A549 (cell line): ENCODE measurements around the gene UST. TPM values are rescaled to one million over a fixed set of nuclear protein-coding genes. Genes with fewer than 3 reads are reported as not detected.

Experiments used
- ATAC-seq, 2 experiments: fragments of 200-7000 bp in 1 of 2; fragments of >200 bp in 1 of 2; cut with Nextera tagmentation in 1 of 2; cut with Tn5 transposase in 1 of 2; 3 replicates each; pipeline versions ENCODE4 v1.8.0 to v1.9.1; 2018 to 2020; ENCODE audit warnings: mild to moderate bottlenecking in 1 of 2, moderate library complexity in 1 of 2
- CTCF ChIA-PET: fragments of 300-600 bp; sonication (Branson Sonifier 250); formaldehyde crosslinking; extraction: SDS; loops from one replicate; lab custom pipeline; 2021; ENCODE audit warnings: antibody characterized with exemption, inconsistent platforms; lab: Yijun Ruan, JAX
- POLR2A ChIA-PET: fragments of 350-600 bp; formaldehyde crosslinking; extraction: SDS; loops from one replicate; lab custom pipeline; 2021; ENCODE audit warnings: antibody characterized with exemption, inconsistent platforms; lab: Yijun Ruan, JAX
- DNase-seq, 2 experiments: peaks; one replicate each; pipeline versions ENCODE4 v3.0.0 to v3.0.0-alpha.2; 2011 to 2016; ENCODE audit warnings: low read depth in 1 of 2, low spot score in 1 of 2
- FAIRE-seq: peaks from 2 replicates; lab custom pipeline; 2011; peaks lifted over from hg19 to GRCh38; lab: Jason Lieb, UNC
- H3K27ac ChIP-seq, 2 experiments: fragments of >200 bp; sonication (Bioruptor Twin); formaldehyde crosslinking; 3 replicates each; pipeline ENCODE4 v1.5.1; 2016 to 2017
- H3K4me1 ChIP-seq: fragments of >200 bp; sonication (Bioruptor Twin); formaldehyde crosslinking; 3 replicates; pipeline ENCODE4 v1.6.1; 2016
- H3K4me2 ChIP-seq: fragments of >200 bp; sonication (Bioruptor Twin); formaldehyde crosslinking; 3 replicates; pipeline ENCODE4 v1.6.1; 2016
- H3K4me3 ChIP-seq: fragments of >200 bp; sonication (Bioruptor Twin); formaldehyde crosslinking; 3 replicates; pipeline ENCODE4 v1.5.1; 2016
- H3K9me3 ChIP-seq: fragments of >200 bp; sonication (Bioruptor Twin); formaldehyde crosslinking; 3 replicates; pipeline ENCODE4 v1.6.1; 2016
- BCL3 ChIP-seq: fragments of >200 bp; sonication (Bioruptor Twin); formaldehyde crosslinking; IDR thresholded peaks from 3 replicates; pipeline ENCODE4 v1.6.1; 2016
- CBX8 ChIP-seq: fragments of 200-600 bp; sonication (generic); IDR thresholded peaks from 2 replicates; pipeline ENCODE4 v1.6.1; 2016
- EP300 ChIP-seq, 2 experiments: fragments of >200 bp; sonication (Bioruptor Twin); formaldehyde crosslinking; IDR thresholded peaks; 2 replicates in 1 of 2; 3 replicates in 1 of 2; pipeline ENCODE4 v1.6.1; 2016 to 2017
- HES2 ChIP-seq: fragments of >200 bp; sonication (Bioruptor Twin); formaldehyde crosslinking; IDR thresholded peaks from 2 replicates; pipeline ENCODE4 v1.6.1; 2016
- HOXB13 ChIP-seq: fragments of 250-450 bp; sonication (Bioruptor Pico); IDR thresholded peaks from 2 replicates; pipeline ENCODE4 v1.5.0; 2020; ENCODE audit warnings: low read depth, mild to moderate bottlenecking, moderate library complexity
- HOXB5 ChIP-seq: fragments of 250-450 bp; sonication (Bioruptor Pico); IDR thresholded peaks from 2 replicates; pipeline ENCODE4 v1.5.0; 2020; ENCODE audit warnings: mild to moderate bottlenecking, moderate library complexity
- JUNB ChIP-seq: fragments of >200 bp; sonication (Bioruptor Twin); formaldehyde crosslinking; IDR thresholded peaks from 2 replicates; pipeline ENCODE4 v1.6.1; 2016
- KDM5A ChIP-seq: fragments of 200-600 bp; sonication (generic); IDR thresholded peaks from 2 replicates; pipeline ENCODE4 v1.6.1; 2016; ENCODE audit warnings: antibody characterized with exemption, mild to moderate bottlenecking
- MAZ ChIP-seq: fragments of 150-350 bp; IDR thresholded peaks from 2 replicates; pipeline ENCODE4 v1.6.1; 2014; ENCODE audit warnings: antibody characterized with exemption, low read depth, low read length, borderline replicate concordance
- MYC ChIP-seq: IDR thresholded peaks from 2 replicates; pipeline ENCODE4 v1.6.1; 2012; ENCODE audit warnings: mild to moderate bottlenecking, inconsistent platforms, low read length, improper control_type of control experiment, borderline replicate concordance
- NPAS2 ChIP-seq: fragments of 250-450 bp; sonication (Bioruptor Pico); IDR thresholded peaks from 2 replicates; pipeline ENCODE4 v1.8.0; 2022; ENCODE audit warnings: mild to moderate bottlenecking, moderate library complexity, borderline replicate concordance
- POLR2AphosphoS2 ChIP-seq: conservative IDR thresholded peaks from 2 replicates; pipeline ENCODE4 v1.6.1; 2012; ENCODE audit warnings: low read length, improper control_type of control experiment, inconsistent platforms
- RAD21 ChIP-seq, 2 experiments: fragments of >200 bp in 1 of 2; sonication (Bioruptor Twin) in 1 of 2; formaldehyde crosslinking in 1 of 2; IDR thresholded peaks in 1 of 2; conservative IDR thresholded peaks in 1 of 2; 2 replicates in 1 of 2; 3 replicates in 1 of 2; pipeline ENCODE4 v1.6.1; 2012 to 2018; ENCODE audit warnings: inconsistent platforms in 1 of 2
- RARB ChIP-seq: fragments of 250-450 bp; sonication (Bioruptor Pico); IDR thresholded peaks from 2 replicates; pipeline ENCODE4 v1.8.0; 2021; ENCODE audit warnings: mild to moderate bottlenecking, moderate library complexity
- SMC3 ChIP-seq: fragments of >200 bp; sonication (Bioruptor Twin); formaldehyde crosslinking; IDR thresholded peaks from 3 replicates; pipeline ENCODE4 v1.6.1; 2018; ENCODE audit warnings: inconsistent platforms
- SREBF2 ChIP-seq: fragments of 450-650 bp; IDR thresholded peaks from 2 replicates; pipeline ENCODE4 v1.6.1; 2014; ENCODE audit warnings: mild to moderate bottlenecking, moderate library complexity
- ZSCAN20 ChIP-seq: fragments of 250-450 bp; sonication (Bioruptor Pico); IDR thresholded peaks from 2 replicates; pipeline ENCODE4 v1.8.0; 2022; ENCODE audit warnings: mild to moderate bottlenecking, moderate library complexity
- WGBS: methylation state at CpG from one replicate; pipeline ENCODE4 v1.1.6; 2017; ENCODE audit errors: missing lambda C conversion rate; 5-methylcytosine and 5-hydroxymethylcytosine counted together
- polyA plus RNA-seq, 4 experiments: library from polyadenylated mRNA; depleted of rRNA in 3 of 4; stranded (reverse); fragments of >200 nt; fragmentation: RNase III in 1 of 4; extraction: RNeasy Plus Mini Kit Qiagen cat#74134 plus additional on column Dnase treatment in 1 of 4; gene quantifications; 2 replicates in 3 of 4; 3 replicates in 1 of 4; pipeline ENCODE4 v1.2.3, GENCODE V29; 2011 to 2017
- TF ChIP-seq, protein P1 (sequence below): fragments of 200-600 bp; sonication (generic); IDR thresholded peaks from 2 replicates; pipeline ENCODE4 v1.6.1; 2016; ENCODE audit warnings: antibody characterized with exemption, mild to moderate bottlenecking, moderate library complexity
- TF ChIP-seq, protein P2 (sequence below): IDR thresholded peaks from 2 replicates; pipeline ENCODE4 v1.6.1; 2012

Gene UST
- polyA plus RNA-seq, 2 of the 4 experiments (the other 2 are of a cell fraction) = 0.54 to 1.7 TPM

DNA sequence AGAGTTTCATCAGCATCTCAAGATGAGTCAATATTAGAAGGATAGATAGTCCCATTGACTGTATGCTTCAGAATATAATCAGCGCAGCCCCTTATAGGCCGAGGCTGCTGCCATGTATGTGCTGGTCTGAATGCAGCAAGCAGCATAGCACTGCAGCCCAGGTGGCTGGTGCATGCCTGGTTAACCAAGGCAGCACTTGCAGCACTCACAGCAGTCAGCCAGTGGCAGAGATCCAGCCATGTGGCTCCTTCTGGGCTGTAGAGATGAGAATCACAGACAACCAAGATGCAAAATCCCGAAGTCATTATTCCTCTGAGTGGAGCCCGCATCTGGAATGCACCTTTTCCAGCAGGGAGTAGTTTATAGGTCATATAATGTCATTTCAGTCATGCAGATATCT, 251.9 kb downstream of the UST start:
- TF ChIP-seq ZSCAN20 (CRISPR knock-in tag) (no peak), NPAS2 (CRISPR knock-in tag) (no peak), RAD21 (conservative IDR thresholded peaks at IDR 0.05 in 1 of 2, IDR thresholded peaks at IDR 0.05 in 1 of 2) (no peak), MYC (no peak), POLR2AphosphoS2 (no peak), HOXB5 (no peak), RARB (CRISPR knock-in tag) (no peak), BCL3 (no peak), CBX8 (no peak)
- TF ChIP-seq, protein P1, sequence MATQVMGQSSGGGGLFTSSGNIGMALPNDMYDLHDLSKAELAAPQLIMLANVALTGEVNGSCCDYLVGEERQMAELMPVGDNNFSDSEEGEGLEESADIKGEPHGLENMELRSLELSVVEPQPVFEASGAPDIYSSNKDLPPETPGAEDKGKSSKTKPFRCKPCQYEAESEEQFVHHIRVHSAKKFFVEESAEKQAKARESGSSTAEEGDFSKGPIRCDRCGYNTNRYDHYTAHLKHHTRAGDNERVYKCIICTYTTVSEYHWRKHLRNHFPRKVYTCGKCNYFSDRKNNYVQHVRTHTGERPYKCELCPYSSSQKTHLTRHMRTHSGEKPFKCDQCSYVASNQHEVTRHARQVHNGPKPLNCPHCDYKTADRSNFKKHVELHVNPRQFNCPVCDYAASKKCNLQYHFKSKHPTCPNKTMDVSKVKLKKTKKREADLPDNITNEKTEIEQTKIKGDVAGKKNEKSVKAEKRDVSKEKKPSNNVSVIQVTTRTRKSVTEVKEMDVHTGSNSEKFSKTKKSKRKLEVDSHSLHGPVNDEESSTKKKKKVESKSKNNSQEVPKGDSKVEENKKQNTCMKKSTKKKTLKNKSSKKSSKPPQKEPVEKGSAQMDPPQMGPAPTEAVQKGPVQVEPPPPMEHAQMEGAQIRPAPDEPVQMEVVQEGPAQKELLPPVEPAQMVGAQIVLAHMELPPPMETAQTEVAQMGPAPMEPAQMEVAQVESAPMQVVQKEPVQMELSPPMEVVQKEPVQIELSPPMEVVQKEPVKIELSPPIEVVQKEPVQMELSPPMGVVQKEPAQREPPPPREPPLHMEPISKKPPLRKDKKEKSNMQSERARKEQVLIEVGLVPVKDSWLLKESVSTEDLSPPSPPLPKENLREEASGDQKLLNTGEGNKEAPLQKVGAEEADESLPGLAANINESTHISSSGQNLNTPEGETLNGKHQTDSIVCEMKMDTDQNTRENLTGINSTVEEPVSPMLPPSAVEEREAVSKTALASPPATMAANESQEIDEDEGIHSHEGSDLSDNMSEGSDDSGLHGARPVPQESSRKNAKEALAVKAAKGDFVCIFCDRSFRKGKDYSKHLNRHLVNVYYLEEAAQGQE = no peak
- CTCF ChIA-PET = interaction anchor here (0.7 kb wide), 1 partner anchor 50 kb away, joined by 3 read pairs; no protein-coding TSS in a partner anchor
- Histone ChIP-seq H3K4me2 (peak overlapping the region; percentile 57; the same call in 1 of the 3 replicates), H3K4me3 (no peak overlapping the region), H3K4me1 (peaks cover 17% of the 10 kb centered on the region; the same call in 2 of the 3 replicates), H3K9me3 (peaks cover 18% of the 10 kb centered on the region), H3K27ac (peak overlapping the region; percentile 33 to 70; a peak in 3 of 6 replicates)
- WGBS = 75% methylated on average over 3 of the region's 4 CpGs
- POLR2A ChIA-PET = no interaction called here
- ATAC-seq (no peak), DNase-seq (no peak), FAIRE-seq (no peak)

GRCh38 chr6:148999501-148999900, 252.7 kb downstream of the UST start:
- no peak overlapping the region for H3K4me3 ChIP-seq
- H3K9me3 ChIP-seq = peaks cover 18% of the 10 kb centered on the region
- FAIRE-seq (no peak), ATAC-seq (peak; percentile 66 to 73; a peak in 5 of 6 replicates), DNase-seq (peak in 1 of 2 experiments; percentile 2)
- POLR2A ChIA-PET = no interaction called here
- peaks cover 17% of the 10 kb centered on the region; the same call in 2 of the 3 replicates for H3K4me1 ChIP-seq
- peak overlapping the region; percentile 51 to 60; a peak in 4 of 6 replicates for H3K27ac ChIP-seq
- CTCF ChIA-PET = no interaction called here
- 0% methylated on average over 1 of the region's 1 CpG for WGBS
- H3K4me2 ChIP-seq = peak overlapping the region; percentile 57
- TF ChIP-seq HES2 = no peak
- peak in 1 of 2 experiments; percentile 19; a peak in 1 of 5 replicates for TF ChIP-seq EP300 (IDR thresholded peaks at IDR 0.05)

GRCh38 chr6:148999929-149000468, 253.2 kb downstream of the UST start:
- WGBS = 27% methylated on average over 3 of the region's 3 CpGs
- H3K4me2 ChIP-seq = peak overlapping the region; percentile 57
- no peak for FAIRE-seq
- peak; percentile 71 to 83; a peak in 5 of 6 replicates for ATAC-seq
- TF ChIP-seq HOXB13 (no peak), SMC3 (no peak), MAZ (no peak), SREBF2 (no peak), JUNB (peak; percentile 42), KDM5A (no peak), MYC (no peak)
- TF ChIP-seq, protein P2, sequence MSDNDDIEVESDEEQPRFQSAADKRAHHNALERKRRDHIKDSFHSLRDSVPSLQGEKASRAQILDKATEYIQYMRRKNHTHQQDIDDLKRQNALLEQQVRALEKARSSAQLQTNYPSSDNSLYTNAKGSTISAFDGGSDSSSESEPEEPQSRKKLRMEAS = 0 out of 2 replicates have a peak, but pooled peaks have one; percentile 14
- TF ChIP-seq, all 56 proteins: peak for 2
- peak in 1 of 2 experiments; percentile 29 for DNase-seq
- no peak overlapping the region for H3K4me3 ChIP-seq
- H3K27ac ChIP-seq = peak overlapping the region; percentile 51 to 60; a peak in 5 of 6 replicates
- peaks cover 18% of the 10 kb centered on the region for H3K9me3 ChIP-seq
- peaks cover 17% of the 10 kb centered on the region; the same call in 2 of the 3 replicates for H3K4me1 ChIP-seq
- ChIA-PET CTCF (no interaction called here), POLR2A (interaction anchor here (1.4 kb wide), 1 partner anchor 32 kb away, joined by 8 read pairs; no protein-coding TSS in a partner anchor)
